Endodermal cell (in vitro differentiated cells): ENCODE measurements around the gene ARID2. TPM values are rescaled to one million over a fixed set of nuclear protein-coding genes. Genes with fewer than 3 reads are reported as not detected.

ENCODE experiments used
- DNase-seq: peaks from one replicate; pipeline ENCODE4 v3.0.0-alpha.2; 2017
- H3K27ac ChIP-seq: 2 replicates; pipeline ENCODE4 v1.5.1; 2013; ENCODE audit warnings: mild to moderate bottlenecking, low read depth, low read length, moderate library complexity
- H3K27me3 ChIP-seq: 2 replicates; pipeline ENCODE4 v1.6.1; 2013; ENCODE audit warnings: mild to moderate bottlenecking, low read length, moderate library complexity; ENCODE audit not compliant: insufficient read depth, control insufficient read depth, poor library complexity, severe bottlenecking
- H3K36me3 ChIP-seq: 2 replicates; pipeline ENCODE4 v1.7.0; 2013; ENCODE audit warnings: mild to moderate bottlenecking, low read length, moderate library complexity; ENCODE audit not compliant: control insufficient read depth, insufficient read depth
- H3K4me1 ChIP-seq: one replicate; pipeline ENCODE4 v1.7.0; 2013; ENCODE audit warnings: low read length; ENCODE audit not compliant: control insufficient read depth, insufficient read depth
- H3K4me3 ChIP-seq: 2 replicates; pipeline ENCODE4 v1.5.1; 2013; ENCODE audit warnings: mild to moderate bottlenecking, low read length, moderate library complexity
- H3K9ac ChIP-seq: 2 replicates; pipeline ENCODE4 v1.6.1; 2013; ENCODE audit warnings: mild to moderate bottlenecking, low read length, moderate library complexity; ENCODE audit not compliant: poor library complexity, severe bottlenecking; ENCODE audit errors: extremely low read depth
- H3K9me3 ChIP-seq: 2 replicates; pipeline ENCODE4 v1.6.1; 2013; ENCODE audit warnings: mild to moderate bottlenecking, low read length, moderate library complexity; ENCODE audit not compliant: control insufficient read depth
- H3K27ac Mint-ChIP-seq: 2 replicates; pipeline ENCODE4 v1.8.0; 2020; ENCODE audit warnings: mixed read lengths
- H3K27me3 Mint-ChIP-seq: 2 replicates; pipeline ENCODE4 v1.8.0; 2021; ENCODE audit warnings: mild to moderate bottlenecking, mixed read lengths; ENCODE audit not compliant: insufficient read depth
- H3K36me3 Mint-ChIP-seq: 2 replicates; pipeline ENCODE4 v1.8.0; 2020; ENCODE audit warnings: low read depth, mixed read lengths
- H3K4me1 Mint-ChIP-seq: 2 replicates; pipeline ENCODE4 v1.8.0; 2020; ENCODE audit warnings: mixed read lengths
- H3K4me3 Mint-ChIP-seq: 2 replicates; pipeline ENCODE4 v1.8.0; 2020; ENCODE audit warnings: mild to moderate bottlenecking, moderate library complexity, mixed read lengths
- H3K9me3 Mint-ChIP-seq: 2 replicates; pipeline ENCODE4 v1.8.0; 2020; ENCODE audit warnings: mild to moderate bottlenecking, mixed read lengths
- WGBS, 2 experiments: methylation state at CpG; one replicate each; pipeline versions ENCODE4 v1.1.5 to v1.1.7; 2013; ENCODE audit warnings: missing lambda C conversion rate in 2 of 2, mixed read lengths in 1 of 2; ENCODE audit not compliant: insufficient coverage in 1 of 2, insufficient read length in 1 of 2; 5-methylcytosine and 5-hydroxymethylcytosine counted together
- total RNA-seq, 2 donors: library from RNA; stranded (reverse); fragmentation: NEBNext Ultra II Directional in 1 of 2; extraction: Animal tissue kit (Norgen Biotek cat#: 25700) in 1 of 2; gene quantifications; 2 replicates in 1 of 2; 3 replicates in 1 of 2; pipeline ENCODE4 v1.2.1, GENCODE V29; 2021
- TF ChIP-seq, protein P1 (sequence below): fragments of 200-600 bp; sonication (generic); conservative IDR thresholded peaks from 2 replicates; pipeline ENCODE4 v1.5.0; 2021; ENCODE audit warnings: antibody characterized with exemption, mild to moderate bottlenecking

Gene ARID2
- total RNA-seq, 2 donors from 2014 or later = 54.0 to 58.1 TPM

DNA sequence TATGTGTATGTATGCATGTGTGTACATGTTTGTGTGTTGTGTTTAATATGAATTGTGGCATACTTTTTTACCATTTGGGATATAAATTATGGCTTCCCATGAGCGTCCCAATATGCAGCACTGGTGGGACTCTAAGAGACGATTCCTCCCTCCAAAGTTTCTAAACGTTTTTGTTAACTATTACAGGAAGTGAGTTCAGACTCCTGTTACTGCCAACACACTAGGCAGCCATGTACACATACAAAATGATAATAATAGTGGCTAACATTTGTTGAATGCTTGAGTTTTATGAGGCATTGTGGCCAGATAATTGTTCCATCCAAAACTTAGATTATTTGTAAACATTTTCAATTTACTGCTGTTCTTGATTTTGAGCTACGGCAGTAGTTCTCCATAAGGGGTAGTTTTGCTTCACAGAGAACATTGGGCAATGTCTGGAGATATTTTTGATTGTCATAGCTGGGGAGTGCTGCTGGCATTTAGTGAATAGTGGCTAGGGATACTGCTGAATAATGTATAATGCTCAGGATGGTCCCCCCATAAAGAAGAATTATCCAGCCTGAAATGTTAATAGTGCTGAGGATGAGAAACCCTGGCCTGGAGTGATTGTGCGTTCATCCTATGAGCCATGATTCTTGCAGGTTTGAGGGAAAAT is 45.1 kb downstream of the ARID2 start:
- Histone ChIP-seq H3K36me3 (no peaks in the 10 kb centered on the region), H3K27ac (no peak overlapping the region), H3K4me1 (no peaks in the 10 kb centered on the region), H3K9ac (no peak overlapping the region), H3K27me3 (no peaks in the 10 kb centered on the region), H3K9me3 (peaks cover 9% of the 10 kb centered on the region), H3K4me3 (no peak overlapping the region)
- no peak for DNase-seq
- peaks cover 3% of the 10 kb centered on the region for H3K9me3 Mint-ChIP-seq
- no peak overlapping the region for H3K4me3 Mint-ChIP-seq
- peak overlapping the region; percentile 62 for H3K27ac Mint-ChIP-seq
- WGBS, 2 experiments = 85 to 97% methylated on average over 4 to 5 of the region's 5 CpGs
- no peaks in the 10 kb centered on the region for H3K27me3 Mint-ChIP-seq
- TF ChIP-seq, protein P1, sequence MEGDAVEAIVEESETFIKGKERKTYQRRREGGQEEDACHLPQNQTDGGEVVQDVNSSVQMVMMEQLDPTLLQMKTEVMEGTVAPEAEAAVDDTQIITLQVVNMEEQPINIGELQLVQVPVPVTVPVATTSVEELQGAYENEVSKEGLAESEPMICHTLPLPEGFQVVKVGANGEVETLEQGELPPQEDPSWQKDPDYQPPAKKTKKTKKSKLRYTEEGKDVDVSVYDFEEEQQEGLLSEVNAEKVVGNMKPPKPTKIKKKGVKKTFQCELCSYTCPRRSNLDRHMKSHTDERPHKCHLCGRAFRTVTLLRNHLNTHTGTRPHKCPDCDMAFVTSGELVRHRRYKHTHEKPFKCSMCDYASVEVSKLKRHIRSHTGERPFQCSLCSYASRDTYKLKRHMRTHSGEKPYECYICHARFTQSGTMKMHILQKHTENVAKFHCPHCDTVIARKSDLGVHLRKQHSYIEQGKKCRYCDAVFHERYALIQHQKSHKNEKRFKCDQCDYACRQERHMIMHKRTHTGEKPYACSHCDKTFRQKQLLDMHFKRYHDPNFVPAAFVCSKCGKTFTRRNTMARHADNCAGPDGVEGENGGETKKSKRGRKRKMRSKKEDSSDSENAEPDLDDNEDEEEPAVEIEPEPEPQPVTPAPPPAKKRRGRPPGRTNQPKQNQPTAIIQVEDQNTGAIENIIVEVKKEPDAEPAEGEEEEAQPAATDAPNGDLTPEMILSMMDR = no peak
- H3K36me3 Mint-ChIP-seq = peaks cover 1% of the 10 kb centered on the region
- peaks cover 21% of the 10 kb centered on the region for H3K4me1 Mint-ChIP-seq

DNA sequence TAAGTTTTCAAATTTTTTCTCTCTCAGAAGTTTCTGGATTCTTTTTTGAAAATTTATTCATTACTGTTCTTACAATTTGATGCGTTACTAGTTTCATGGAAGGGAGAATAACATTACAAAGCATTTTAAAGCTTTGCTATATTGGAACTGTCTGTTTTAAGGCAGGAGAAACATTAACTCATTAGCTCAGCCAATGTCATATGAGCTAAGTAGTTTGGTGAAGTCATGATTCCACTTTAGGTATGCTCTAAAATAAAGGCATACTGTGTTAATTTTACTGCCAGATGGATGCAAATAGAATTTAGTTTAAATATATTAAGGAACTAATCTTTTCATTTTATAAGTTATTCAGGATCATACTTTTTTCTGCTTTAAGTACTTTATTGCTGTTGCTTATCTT is 46.0 kb downstream of the ARID2 start:
- H3K27me3 ChIP-seq = no peaks in the 10 kb centered on the region
- H3K9me3 ChIP-seq = peaks cover 1% of the 10 kb centered on the region
- TF ChIP-seq, protein P1 = no peak
- H3K4me3 ChIP-seq = no peak overlapping the region
- Mint-ChIP-seq H3K27ac (no peak overlapping the region), H3K27me3 (no peaks in the 10 kb centered on the region), H3K4me1 (peaks cover 21% of the 10 kb centered on the region), H3K4me3 (no peak overlapping the region), H3K9me3 (no peaks in the 10 kb centered on the region), H3K36me3 (no peaks in the 10 kb centered on the region)
- 100% methylated on average over 1 of the region's 1 CpG; no CpG with 5 or more reads in 1 of the 2 experiments for WGBS, 2 experiments
- H3K27ac ChIP-seq = no peak overlapping the region
- no peak for DNase-seq
- no peaks in the 10 kb centered on the region for H3K36me3 ChIP-seq
- no peaks in the 10 kb centered on the region for H3K4me1 ChIP-seq
- H3K9ac ChIP-seq = no peak overlapping the region

DNA sequence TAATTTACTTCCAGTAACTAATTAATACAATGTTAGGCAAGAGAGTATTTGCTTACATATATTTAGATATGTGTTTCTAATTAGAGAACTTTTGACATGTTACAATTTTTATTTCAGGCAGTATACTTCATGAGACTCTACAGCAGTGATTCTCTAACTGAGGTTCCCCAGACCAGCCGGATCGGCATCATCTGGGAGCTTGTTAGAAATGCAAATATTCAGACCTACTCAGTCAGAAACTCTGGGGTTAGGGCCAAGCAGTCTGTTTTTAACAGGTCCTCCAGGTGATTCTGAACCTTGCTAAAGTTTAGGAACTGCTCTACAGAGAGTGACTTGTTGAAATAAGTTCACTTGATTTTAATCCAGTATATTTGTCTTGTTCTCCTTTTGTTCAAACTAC is 46.5 kb downstream of the ARID2 start:
- H3K4me1 ChIP-seq = no peaks in the 10 kb centered on the region
- no peak overlapping the region for H3K4me3 ChIP-seq
- Mint-ChIP-seq H3K27ac (no peak overlapping the region), H3K4me3 (no peak overlapping the region), H3K36me3 (no peaks in the 10 kb centered on the region), H3K4me1 (peaks cover 21% of the 10 kb centered on the region), H3K9me3 (no peaks in the 10 kb centered on the region), H3K27me3 (no peaks in the 10 kb centered on the region)
- DNase-seq = no peak
- WGBS, 2 experiments = 71 to 87% methylated on average over 2 of the region's 2 CpGs
- no peak overlapping the region for H3K9ac ChIP-seq
- TF ChIP-seq, protein P1 = no peak
- no peaks in the 10 kb centered on the region for H3K9me3 ChIP-seq
- no peaks in the 10 kb centered on the region for H3K36me3 ChIP-seq
- H3K27me3 ChIP-seq = no peaks in the 10 kb centered on the region
- H3K27ac ChIP-seq = no peak overlapping the region
